Liver (tissue), 9 donors: ENCODE data around the gene ARAP3. TPM values are rescaled to one million over a fixed set of nuclear protein-coding genes. Genes with fewer than 3 reads are reported as not detected.

Experiments
- DNase-seq: peaks from one replicate; pipeline ENCODE4 v3.0.0-alpha.2; 2017; ENCODE audit warnings: low spot score
- H3K27ac ChIP-seq, 2 donors: one replicate each; pipeline ENCODE4 v1.7.0; 2013; ENCODE audit warnings: inconsistent platforms in 2 of 2, low read length in 2 of 2, control low read depth in 1 of 2, low read depth in 1 of 2, mild to moderate bottlenecking in 1 of 2
- H3K27me3 ChIP-seq, 4 donors: one replicate each; pipeline versions ENCODE4 v1.6.1 to v1.7.0; 2013; ENCODE audit warnings: low read length in 3 of 4, inconsistent platforms in 1 of 4, mild to moderate bottlenecking in 1 of 4, moderate library complexity in 1 of 4; ENCODE audit not compliant: control insufficient read depth in 4 of 4, insufficient read depth in 4 of 4
- H3K36me3 ChIP-seq, 4 donors: one replicate each; pipeline versions ENCODE4 v1.6.1 to v1.7.0; 2013; ENCODE audit warnings: low read length in 3 of 4, mild to moderate bottlenecking in 3 of 4, low read depth in 1 of 4, moderate library complexity in 1 of 4; ENCODE audit not compliant: control insufficient read depth in 4 of 4, insufficient read depth in 3 of 4
- H3K4me1 ChIP-seq, 4 donors: one replicate each; pipeline versions ENCODE4 v1.6.1 to v1.7.0; 2013; ENCODE audit warnings: low read length in 3 of 4, mild to moderate bottlenecking in 3 of 4, moderate library complexity in 1 of 4; ENCODE audit not compliant: control insufficient read depth in 4 of 4, insufficient read depth in 4 of 4
- H3K4me3 ChIP-seq, 3 donors: one replicate each; pipeline versions ENCODE4 v1.6.1 to v1.7.0; 2013; ENCODE audit warnings: low read length in 3 of 3, control low read depth in 1 of 3, low read depth in 1 of 3, mild to moderate bottlenecking in 1 of 3
- H3K9ac ChIP-seq, 2 donors: one replicate each; pipeline ENCODE4 v1.7.0; 2013; ENCODE audit warnings: low read length in 2 of 2, mild to moderate bottlenecking in 2 of 2, moderate library complexity in 2 of 2, control low read depth in 1 of 2, low read depth in 1 of 2
- H3K9me3 ChIP-seq, 4 donors: one replicate each; pipeline versions ENCODE4 v1.6.1 to v1.7.0; 2013; ENCODE audit warnings: low read length in 3 of 4; ENCODE audit not compliant: control insufficient read depth in 4 of 4
- ATF3 ChIP-seq: IDR thresholded peaks from 2 replicates; pipeline ENCODE4 v1.6.1; 2016; ENCODE audit warnings: antibody characterized with exemption
- EGR1 ChIP-seq, 2 donors: IDR thresholded peaks; 2 replicates each; pipeline ENCODE4 v1.6.1; 2016 to 2018; ENCODE audit warnings: antibody characterized with exemption in 2 of 2, low read depth in 2 of 2
- FOXA1 ChIP-seq: IDR thresholded peaks from 2 replicates; pipeline ENCODE4 v1.6.1; 2016; ENCODE audit warnings: antibody characterized with exemption
- FOXA2 ChIP-seq: IDR thresholded peaks from 2 replicates; pipeline ENCODE4 v1.6.1; 2016; ENCODE audit warnings: antibody characterized with exemption
- GABPA ChIP-seq, 2 donors: IDR thresholded peaks in 1 of 2; conservative IDR thresholded peaks in 1 of 2; 2 replicates each; pipeline ENCODE4 v1.6.1; 2016; ENCODE audit warnings: antibody characterized with exemption in 2 of 2, mild to moderate bottlenecking in 1 of 2, moderate library complexity in 1 of 2
- HNF4A ChIP-seq, 2 donors: conservative IDR thresholded peaks; 2 replicates each; pipeline ENCODE4 v1.6.1; 2016; ENCODE audit warnings: antibody characterized with exemption in 2 of 2, mild to moderate bottlenecking in 2 of 2
- HNF4G ChIP-seq: IDR thresholded peaks from 2 replicates; pipeline ENCODE4 v1.6.1; 2016; ENCODE audit warnings: antibody characterized with exemption
- JUND ChIP-seq, 2 donors: IDR thresholded peaks; 2 replicates each; pipeline ENCODE4 v1.6.1; 2016; ENCODE audit warnings: antibody characterized with exemption in 2 of 2
- MAX ChIP-seq: IDR thresholded peaks from 2 replicates; pipeline ENCODE4 v1.6.1; 2016; ENCODE audit warnings: antibody characterized with exemption
- NR2F2 ChIP-seq: IDR thresholded peaks from 2 replicates; pipeline ENCODE4 v1.6.1; 2016; ENCODE audit warnings: antibody characterized with exemption
- RAD21 ChIP-seq, 2 donors: IDR thresholded peaks; 2 replicates each; pipeline ENCODE4 v1.6.1; 2016; ENCODE audit warnings: antibody characterized with exemption in 2 of 2, mild to moderate bottlenecking in 2 of 2
- RXRA ChIP-seq, 2 donors: IDR thresholded peaks; 2 replicates each; pipeline ENCODE4 v1.6.1; 2017 to 2018; ENCODE audit warnings: antibody characterized with exemption in 2 of 2, mild to moderate bottlenecking in 1 of 2
- SP1 ChIP-seq: IDR thresholded peaks from 2 replicates; pipeline ENCODE4 v1.6.1; 2018; ENCODE audit warnings: antibody characterized with exemption, mild to moderate bottlenecking
- TAF1 ChIP-seq: conservative IDR thresholded peaks from 2 replicates; pipeline ENCODE4 v1.6.1; 2016; ENCODE audit warnings: antibody characterized with exemption, mild to moderate bottlenecking
- YY1 ChIP-seq: IDR thresholded peaks from 2 replicates; pipeline ENCODE4 v1.6.1; 2016; ENCODE audit warnings: antibody characterized with exemption, mild to moderate bottlenecking
- WGBS: extraction: QIAGEN DNeasy Blood & Tissue Kit; methylation state at CpG from one replicate; pipeline ENCODE4 v1.1.7; 2013; 5-methylcytosine and 5-hydroxymethylcytosine counted together
- polyA plus RNA-seq, 2 donors: library from polyadenylated mRNA; stranded (reverse) in 1 of 2; unstranded in 1 of 2; fragments of 200-250 nt in 1 of 2; fragments of >200 nt in 1 of 2; fragmentation: Nextera tagmentation in 1 of 2; extraction: Ambion mirVana in 1 of 2; gene quantifications; one replicate each; pipeline versions ENCODE4 v1.2.1 to v1.2.3, GENCODE V29; 2013 to 2015
- total RNA-seq, 2 donors: library from RNA; depleted of rRNA; stranded (reverse); fragments of >200 nt; gene quantifications; one replicate each; pipeline ENCODE4 v1.2.3, GENCODE V29; 2014
- TF ChIP-seq, protein P1 (sequence below): IDR thresholded peaks from 2 replicates; pipeline ENCODE4 v1.6.1; 2016; ENCODE audit warnings: antibody characterized with exemption, mild to moderate bottlenecking
- TF ChIP-seq, protein P2 (sequence below): IDR thresholded peaks from 2 replicates; pipeline ENCODE4 v1.6.1; 2016; ENCODE audit warnings: antibody characterized with exemption
- TF ChIP-seq, protein P3 (sequence below): fragments of 150-350 bp; IDR thresholded peaks from 2 replicates; pipeline ENCODE4 v1.5.1; 2017; ENCODE audit warnings: improper control_type of control experiment, low read depth, low read length; ENCODE audit not compliant: missing input control
- donor health status: healthy.
- donor health status: healthy.
- donor health status: healthy.
- donor health status: healthy.
- donor health status: healthy.

ARAP3 gene
- total and polyA plus RNA-seq, 4 donors = 1.6 to 4.7 (median 2.1) TPM

GRCh38 chr5:141705469-141705868 lies 23.4 kb upstream of the ARAP3 start:
- Histone ChIP-seq H3K4me3 (no peak overlapping the region), H3K9me3 (no peaks in the 10 kb centered on the region), H3K9ac (no peak overlapping the region), H3K4me1 (peaks cover 0 to 13% (median 6%) of the 10 kb centered on the region in 4 donors), H3K27me3 (no peaks in the 10 kb centered on the region), H3K27ac (no peak overlapping the region), H3K36me3 (no peaks in the 10 kb centered on the region)
- TF ChIP-seq NR2F2 (no peak), EGR1 (IDR thresholded peaks at IDR 0.05; ENCODE audit: low read depth in 2 of 2) (no peak), FOXA1 (no peak), HNF4G (no peak), FOXA2 (no peak), JUND (IDR thresholded peaks at IDR 0.05) (no peak), MAX (no peak), YY1 (no peak), HNF4A (conservative IDR thresholded peaks at IDR 0.05) (no peak), GABPA (IDR thresholded peaks at IDR 0.05 in 1 of 2, conservative IDR thresholded peaks at IDR 0.05 in 1 of 2) (no peak)
- TF ChIP-seq, protein P1, sequence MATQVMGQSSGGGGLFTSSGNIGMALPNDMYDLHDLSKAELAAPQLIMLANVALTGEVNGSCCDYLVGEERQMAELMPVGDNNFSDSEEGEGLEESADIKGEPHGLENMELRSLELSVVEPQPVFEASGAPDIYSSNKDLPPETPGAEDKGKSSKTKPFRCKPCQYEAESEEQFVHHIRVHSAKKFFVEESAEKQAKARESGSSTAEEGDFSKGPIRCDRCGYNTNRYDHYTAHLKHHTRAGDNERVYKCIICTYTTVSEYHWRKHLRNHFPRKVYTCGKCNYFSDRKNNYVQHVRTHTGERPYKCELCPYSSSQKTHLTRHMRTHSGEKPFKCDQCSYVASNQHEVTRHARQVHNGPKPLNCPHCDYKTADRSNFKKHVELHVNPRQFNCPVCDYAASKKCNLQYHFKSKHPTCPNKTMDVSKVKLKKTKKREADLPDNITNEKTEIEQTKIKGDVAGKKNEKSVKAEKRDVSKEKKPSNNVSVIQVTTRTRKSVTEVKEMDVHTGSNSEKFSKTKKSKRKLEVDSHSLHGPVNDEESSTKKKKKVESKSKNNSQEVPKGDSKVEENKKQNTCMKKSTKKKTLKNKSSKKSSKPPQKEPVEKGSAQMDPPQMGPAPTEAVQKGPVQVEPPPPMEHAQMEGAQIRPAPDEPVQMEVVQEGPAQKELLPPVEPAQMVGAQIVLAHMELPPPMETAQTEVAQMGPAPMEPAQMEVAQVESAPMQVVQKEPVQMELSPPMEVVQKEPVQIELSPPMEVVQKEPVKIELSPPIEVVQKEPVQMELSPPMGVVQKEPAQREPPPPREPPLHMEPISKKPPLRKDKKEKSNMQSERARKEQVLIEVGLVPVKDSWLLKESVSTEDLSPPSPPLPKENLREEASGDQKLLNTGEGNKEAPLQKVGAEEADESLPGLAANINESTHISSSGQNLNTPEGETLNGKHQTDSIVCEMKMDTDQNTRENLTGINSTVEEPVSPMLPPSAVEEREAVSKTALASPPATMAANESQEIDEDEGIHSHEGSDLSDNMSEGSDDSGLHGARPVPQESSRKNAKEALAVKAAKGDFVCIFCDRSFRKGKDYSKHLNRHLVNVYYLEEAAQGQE = no peak
- TF ChIP-seq, protein P2, sequence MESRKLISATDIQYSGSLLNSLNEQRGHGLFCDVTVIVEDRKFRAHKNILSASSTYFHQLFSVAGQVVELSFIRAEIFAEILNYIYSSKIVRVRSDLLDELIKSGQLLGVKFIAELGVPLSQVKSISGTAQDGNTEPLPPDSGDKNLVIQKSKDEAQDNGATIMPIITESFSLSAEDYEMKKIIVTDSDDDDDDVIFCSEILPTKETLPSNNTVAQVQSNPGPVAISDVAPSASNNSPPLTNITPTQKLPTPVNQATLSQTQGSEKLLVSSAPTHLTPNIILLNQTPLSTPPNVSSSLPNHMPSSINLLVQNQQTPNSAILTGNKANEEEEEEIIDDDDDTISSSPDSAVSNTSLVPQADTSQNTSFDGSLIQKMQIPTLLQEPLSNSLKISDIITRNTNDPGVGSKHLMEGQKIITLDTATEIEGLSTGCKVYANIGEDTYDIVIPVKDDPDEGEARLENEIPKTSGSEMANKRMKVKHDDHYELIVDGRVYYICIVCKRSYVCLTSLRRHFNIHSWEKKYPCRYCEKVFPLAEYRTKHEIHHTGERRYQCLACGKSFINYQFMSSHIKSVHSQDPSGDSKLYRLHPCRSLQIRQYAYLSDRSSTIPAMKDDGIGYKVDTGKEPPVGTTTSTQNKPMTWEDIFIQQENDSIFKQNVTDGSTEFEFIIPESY = no peak
- 70% methylated on average over 1 of the region's 1 CpG for WGBS
- no peak for DNase-seq

DNA sequence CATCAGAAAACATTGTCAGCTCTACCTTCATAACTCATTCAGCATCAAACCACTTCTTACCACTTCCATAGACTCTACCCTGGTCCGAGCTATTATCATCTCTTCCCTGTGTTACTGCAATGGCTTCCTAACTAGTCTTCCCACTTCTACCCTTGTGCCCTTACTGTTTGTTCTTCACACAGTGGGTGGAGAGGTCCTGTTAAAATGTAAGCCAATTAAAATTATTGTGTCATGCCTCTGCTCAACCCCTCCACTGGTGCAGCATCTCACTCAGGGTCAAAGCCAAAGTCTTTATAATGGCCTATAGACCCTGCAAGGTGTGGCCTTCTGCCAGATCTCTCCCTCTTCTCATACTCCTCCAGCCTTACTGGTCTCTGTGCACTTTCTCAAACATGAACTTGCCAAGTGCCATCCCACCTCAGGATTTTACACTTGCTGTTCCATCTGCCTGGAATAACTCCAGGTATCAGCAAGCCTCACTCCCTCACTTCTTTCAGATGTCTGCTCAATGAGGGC lies 22.8 kb upstream of the ARAP3 start:
- no peaks in the 10 kb centered on the region for H3K36me3 ChIP-seq
- no peak for DNase-seq
- no peak overlapping the region for H3K4me3 ChIP-seq
- H3K9ac ChIP-seq = no peak overlapping the region
- H3K27ac ChIP-seq = no peak overlapping the region
- no peaks in the 10 kb centered on the region for H3K27me3 ChIP-seq
- H3K9me3 ChIP-seq = no peaks in the 10 kb centered on the region
- H3K4me1 ChIP-seq = peaks cover 0 to 13% (median 6%) of the 10 kb centered on the region in 4 donors
- WGBS = 55% methylated on average over 1 of the region's 1 CpG
- TF ChIP-seq JUND (IDR thresholded peaks at IDR 0.05) = no peak
- no peak for TF ChIP-seq RXRA (IDR thresholded peaks at IDR 0.05)
- TF ChIP-seq, protein P2 = no peak
- no peak for TF ChIP-seq FOXA1
- no peak for TF ChIP-seq SP1
- TF ChIP-seq NR2F2 = no peak
- no peak for TF ChIP-seq TAF1
- no peak for TF ChIP-seq EGR1 (IDR thresholded peaks at IDR 0.05; ENCODE audit: low read depth in 2 of 2)
- no peak for TF ChIP-seq ATF3
- TF ChIP-seq RAD21 (IDR thresholded peaks at IDR 0.05) = no peak
- TF ChIP-seq, protein P3, sequence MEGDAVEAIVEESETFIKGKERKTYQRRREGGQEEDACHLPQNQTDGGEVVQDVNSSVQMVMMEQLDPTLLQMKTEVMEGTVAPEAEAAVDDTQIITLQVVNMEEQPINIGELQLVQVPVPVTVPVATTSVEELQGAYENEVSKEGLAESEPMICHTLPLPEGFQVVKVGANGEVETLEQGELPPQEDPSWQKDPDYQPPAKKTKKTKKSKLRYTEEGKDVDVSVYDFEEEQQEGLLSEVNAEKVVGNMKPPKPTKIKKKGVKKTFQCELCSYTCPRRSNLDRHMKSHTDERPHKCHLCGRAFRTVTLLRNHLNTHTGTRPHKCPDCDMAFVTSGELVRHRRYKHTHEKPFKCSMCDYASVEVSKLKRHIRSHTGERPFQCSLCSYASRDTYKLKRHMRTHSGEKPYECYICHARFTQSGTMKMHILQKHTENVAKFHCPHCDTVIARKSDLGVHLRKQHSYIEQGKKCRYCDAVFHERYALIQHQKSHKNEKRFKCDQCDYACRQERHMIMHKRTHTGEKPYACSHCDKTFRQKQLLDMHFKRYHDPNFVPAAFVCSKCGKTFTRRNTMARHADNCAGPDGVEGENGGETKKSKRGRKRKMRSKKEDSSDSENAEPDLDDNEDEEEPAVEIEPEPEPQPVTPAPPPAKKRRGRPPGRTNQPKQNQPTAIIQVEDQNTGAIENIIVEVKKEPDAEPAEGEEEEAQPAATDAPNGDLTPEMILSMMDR = no peak
- no peak for TF ChIP-seq HNF4G
- TF ChIP-seq GABPA (IDR thresholded peaks at IDR 0.05 in 1 of 2, conservative IDR thresholded peaks at IDR 0.05 in 1 of 2) = no peak
- no peak for TF ChIP-seq MAX
- no peak for TF ChIP-seq HNF4A (conservative IDR thresholded peaks at IDR 0.05)
